ENCODE data around the gene CRK. TPM values are rescaled to one million over a fixed set of nuclear protein-coding genes. Genes with fewer than 3 reads are reported as not detected.
"Not testable (repeated sequence)": the region's sequence is repeated elsewhere in the genome, so short reads cannot be mapped to it uniquely, and the experiment has no call there.

CRK gene
- total RNA-seq, 1 experiment from 2014 or later, result 99.7 TPM

- Histone ChIP-seq H3K27me3 (replicated peaks) (no peaks in the 10 kb centered on the region), H3K4me1 (replicated peaks) (peaks cover 13% of the 10 kb centered on the region), H3K9me3 (replicated peaks) (no peaks in the 10 kb centered on the region), H3K27ac (no peak overlapping the region), H3K4me3 (no peak overlapping the region), H3K36me3 (peaks cover 64% of the 10 kb centered on the region)
- DNase-seq (ENCODE audit: low read depth in 1 of 2, low spot score in 2 of 2), result no peak
Observed at GRCh38 chr17:1464186-1464585, 8.2 kb upstream of the CRK start.

DNA sequence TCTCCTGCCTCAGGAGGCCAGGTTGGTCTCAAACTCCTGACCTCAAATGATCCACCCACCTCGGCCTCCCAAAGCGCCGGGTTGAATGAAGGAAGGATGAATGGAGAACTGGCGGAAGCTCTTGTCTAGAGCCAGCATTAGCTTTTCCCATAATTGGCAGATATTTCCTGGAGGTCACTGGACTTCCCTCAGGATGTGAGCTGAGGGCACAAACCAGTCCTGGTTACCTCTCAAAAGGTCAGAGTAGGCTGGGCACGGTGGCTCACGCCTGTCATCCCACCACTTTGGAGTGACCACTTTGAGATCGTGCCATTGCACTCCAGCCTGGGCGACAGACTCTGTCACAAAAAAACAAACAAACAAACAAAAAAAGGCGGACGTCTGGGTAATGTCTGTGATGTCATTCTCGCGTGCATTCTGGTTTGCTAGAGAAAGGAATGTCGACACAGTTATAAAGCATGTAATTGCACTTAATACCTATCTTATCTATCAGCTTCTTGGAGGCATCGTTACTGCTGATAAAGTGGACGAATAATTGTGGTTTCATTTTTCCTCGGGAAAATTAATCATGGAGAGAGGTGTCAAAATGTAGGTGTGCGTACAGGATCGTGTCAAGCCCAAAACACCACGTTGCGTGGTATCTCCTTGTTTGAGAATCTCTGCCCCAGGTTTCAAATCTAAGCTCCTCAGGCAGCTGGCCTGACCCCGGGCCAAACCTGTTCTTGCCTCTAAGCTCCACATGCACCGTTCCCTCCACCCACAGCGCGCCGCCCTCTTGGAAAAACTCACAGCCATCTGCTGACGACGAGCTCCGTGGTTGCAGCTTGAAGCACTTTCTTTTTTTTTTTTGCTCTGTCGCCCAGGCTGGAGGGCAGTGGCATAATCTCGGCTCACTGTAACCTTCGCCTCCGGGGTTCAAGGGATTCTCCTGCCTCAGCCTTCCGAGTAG is 6.4 kb upstream of the CRK start:
- H3K4me3 ChIP-seq, result no peak overlapping the region
- DNase-seq (ENCODE audit: low read depth in 1 of 2, low spot score in 2 of 2), result no peak
- no peaks in the 10 kb centered on the region for H3K9me3 ChIP-seq (replicated peaks)
- H3K27ac ChIP-seq, result no peak overlapping the region
- no peaks in the 10 kb centered on the region for H3K27me3 ChIP-seq (replicated peaks)
- peaks cover 13% of the 10 kb centered on the region for H3K4me1 ChIP-seq (replicated peaks)
- peaks cover 49% of the 10 kb centered on the region for H3K36me3 ChIP-seq

GRCh38 chr17:1461198-1461944 is 5.3 kb upstream of the CRK start:
- Histone ChIP-seq H3K36me3 (peaks cover 40% of the 10 kb centered on the region), H3K27me3 (replicated peaks) (no peaks in the 10 kb centered on the region), H3K4me1 (replicated peaks) (peaks cover 19% of the 10 kb centered on the region), H3K4me3 (no peak overlapping the region), H3K9me3 (replicated peaks) (no peaks in the 10 kb centered on the region), H3K27ac (no peak overlapping the region)
- DNase-seq (ENCODE audit: low read depth in 1 of 2, low spot score in 2 of 2), result no peak

DNA sequence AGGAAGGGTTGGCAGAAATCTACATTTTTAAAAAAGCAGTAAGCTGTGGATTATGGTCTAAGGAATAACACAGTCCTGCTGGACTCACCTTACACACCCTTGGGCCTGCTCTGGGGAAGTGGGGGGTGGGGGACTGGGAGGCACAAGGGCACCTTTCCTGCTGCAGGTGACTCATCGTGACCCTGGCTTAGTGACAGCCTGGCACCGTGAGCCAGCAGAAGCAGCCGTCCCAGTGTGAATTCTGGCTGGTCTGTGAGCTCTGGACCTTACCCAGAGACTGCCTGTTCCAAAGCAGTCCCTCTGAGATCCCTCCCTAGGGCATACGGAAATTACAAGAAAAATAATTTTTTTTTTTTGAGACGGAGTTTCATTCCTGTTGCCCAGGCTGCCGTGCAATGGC is 4.2 kb upstream of the CRK start:
- Histone ChIP-seq H3K27ac (no peak overlapping the region), H3K4me1 (replicated peaks) (peaks cover 19% of the 10 kb centered on the region), H3K9me3 (replicated peaks) (no peaks in the 10 kb centered on the region), H3K27me3 (replicated peaks) (no peaks in the 10 kb centered on the region), H3K4me3 (no peak overlapping the region), H3K36me3 (peaks cover 39% of the 10 kb centered on the region)
- DNase-seq (ENCODE audit: low read depth in 1 of 2, low spot score in 2 of 2), result no peak

DNA sequence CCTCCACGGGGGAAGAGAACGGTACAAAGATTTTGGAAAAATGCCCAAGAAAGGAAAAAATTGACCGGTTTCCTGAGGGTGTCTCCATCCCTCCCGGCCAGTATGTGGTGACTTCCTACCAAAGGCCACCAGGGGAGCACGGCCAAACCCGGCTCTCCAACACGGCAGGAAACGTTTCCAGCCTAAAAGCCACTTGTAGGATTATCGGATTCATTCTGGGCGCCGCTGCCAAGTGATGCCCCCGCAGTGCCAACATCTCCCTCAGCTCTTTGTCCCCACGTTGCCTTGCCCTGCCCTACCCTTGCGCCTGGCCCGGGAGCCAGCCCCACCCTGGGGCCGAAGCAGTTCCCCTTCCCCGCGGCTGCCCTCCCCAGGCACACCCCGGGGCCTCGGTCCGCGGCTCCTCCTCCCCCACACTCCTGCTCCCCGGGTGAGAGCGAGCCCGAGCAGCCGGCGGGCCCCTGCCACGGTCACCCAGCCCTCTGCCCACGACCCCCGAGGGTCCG is 688 bp downstream of the CRK start:
- Histone ChIP-seq H3K27me3 (replicated peaks) (no peaks in the 10 kb centered on the region), H3K4me3 (peak overlapping the region; percentile 86), H3K36me3 (peaks cover 44% of the 10 kb centered on the region), H3K4me1 (replicated peaks) (peaks cover 16% of the 10 kb centered on the region), H3K27ac (peak overlapping the region; percentile 70), H3K9me3 (replicated peaks) (no peaks in the 10 kb centered on the region)
- peak; percentile 66 to 80 for DNase-seq (ENCODE audit: low read depth in 1 of 2, low spot score in 2 of 2)

DNA sequence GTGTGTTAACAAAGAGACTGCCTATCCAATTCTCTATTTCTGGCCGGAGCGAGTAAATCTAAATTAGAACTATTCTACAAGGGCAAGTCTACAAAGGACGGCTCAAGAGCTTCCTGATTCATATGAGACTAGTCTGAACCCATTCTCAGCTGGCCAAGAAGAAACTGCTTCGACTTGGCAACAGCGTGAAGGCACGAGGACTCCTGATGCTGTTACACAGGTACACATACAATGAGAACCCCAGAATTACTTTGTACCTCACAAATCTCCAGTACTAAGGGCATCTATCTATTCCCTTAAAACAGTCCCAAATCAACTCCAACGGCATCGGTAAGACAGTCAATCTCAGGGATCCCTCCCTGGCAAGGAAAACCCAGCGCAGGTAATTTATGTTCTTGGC is 1.5 kb downstream of the CRK start:
- Histone ChIP-seq H3K27me3 (replicated peaks) (no peaks in the 10 kb centered on the region), H3K4me3 (peak overlapping the region; percentile 86), H3K36me3 (peaks cover 50% of the 10 kb centered on the region), H3K4me1 (replicated peaks) (peaks cover 16% of the 10 kb centered on the region), H3K27ac (no peak overlapping the region), H3K9me3 (replicated peaks) (no peaks in the 10 kb centered on the region)
- no peak for DNase-seq (ENCODE audit: low read depth in 1 of 2, low spot score in 2 of 2)

DNA sequence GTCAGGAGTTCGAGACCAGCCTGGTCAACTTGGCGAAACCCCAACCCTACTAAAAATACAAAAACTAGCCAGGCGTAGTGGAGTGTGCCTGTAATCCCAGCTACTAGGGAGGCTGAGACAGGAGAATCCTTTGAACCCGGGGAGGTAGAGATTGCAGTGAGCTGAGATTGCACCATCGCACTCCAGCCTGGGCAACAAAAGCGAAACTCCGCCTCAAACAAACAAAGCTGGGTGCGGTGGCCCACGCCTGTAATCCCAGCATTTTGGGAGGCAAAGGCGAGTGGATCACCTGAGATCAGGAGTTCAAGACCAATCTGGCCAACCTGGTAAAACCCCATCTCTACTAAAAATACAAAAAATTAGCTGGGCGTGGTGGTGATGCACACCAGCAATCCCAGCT is 2.3 kb downstream of the CRK start:
- Histone ChIP-seq H3K4me1 (replicated peaks) (peaks cover 16% of the 10 kb centered on the region), H3K36me3 (peaks cover 59% of the 10 kb centered on the region)
- not testable (repeated sequence) for H3K4me3 ChIP-seq; H3K27me3 ChIP-seq (replicated peaks); H3K9me3 ChIP-seq (replicated peaks); H3K27ac ChIP-seq; DNase-seq (ENCODE audit: low read depth in 1 of 2, low spot score in 2 of 2)

GRCh38 chr17:1452836-1453235 is 3.2 kb downstream of the CRK start:
- H3K27ac ChIP-seq, result no peak overlapping the region
- H3K27me3 ChIP-seq (replicated peaks), result no peaks in the 10 kb centered on the region
- H3K36me3 ChIP-seq, result peaks cover 65% of the 10 kb centered on the region
- no peaks in the 10 kb centered on the region for H3K9me3 ChIP-seq (replicated peaks)
- H3K4me1 ChIP-seq (replicated peaks), result peaks cover 16% of the 10 kb centered on the region
- H3K4me3 ChIP-seq, result no peak overlapping the region
- DNase-seq (ENCODE audit: low read depth in 1 of 2, low spot score in 2 of 2), result no peak

- H3K4me3 ChIP-seq; H3K9me3 ChIP-seq (replicated peaks); H3K27ac ChIP-seq; H3K4me1 ChIP-seq (replicated peaks); H3K27me3 ChIP-seq (replicated peaks); DNase-seq (ENCODE audit: low read depth in 1 of 2, low spot score in 2 of 2): not testable (repeated sequence)
- H3K36me3 ChIP-seq, result peaks cover 71% of the 10 kb centered on the region
Observed at GRCh38 chr17:1450261-1450660, 5.8 kb downstream of the CRK start.

- H3K4me3 ChIP-seq, result no peak overlapping the region
- no peaks in the 10 kb centered on the region for H3K27me3 ChIP-seq (replicated peaks)
- peaks cover 66% of the 10 kb centered on the region for H3K36me3 ChIP-seq
- DNase-seq (ENCODE audit: low read depth in 1 of 2, low spot score in 2 of 2), result no peak
- no peak overlapping the region for H3K27ac ChIP-seq
- peaks cover 6% of the 10 kb centered on the region for H3K4me1 ChIP-seq (replicated peaks)
- H3K9me3 ChIP-seq (replicated peaks), result no peaks in the 10 kb centered on the region
Observed at GRCh38 chr17:1449412-1449967, 6.5 kb downstream of the CRK start.

DNA sequence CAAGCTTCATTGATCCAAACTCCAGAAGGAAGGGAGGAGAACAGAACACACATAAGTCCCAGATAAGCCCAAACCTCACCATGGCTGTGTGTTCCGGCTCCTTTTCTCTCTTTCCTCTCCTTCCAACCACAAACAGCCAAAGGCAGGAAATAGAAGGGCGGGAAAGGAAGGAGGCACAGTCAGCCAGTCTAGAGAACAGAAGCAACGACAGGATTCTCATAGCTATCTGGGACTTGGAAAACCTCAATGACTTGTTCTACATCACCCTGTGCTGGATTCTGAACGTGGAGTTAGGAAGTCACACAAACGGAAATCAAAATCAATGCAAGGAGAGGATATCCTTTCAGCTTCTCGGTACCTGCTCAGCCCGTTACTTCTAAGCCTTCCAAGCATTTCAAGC is 9.0 kb downstream of the CRK start:
- no peak overlapping the region for H3K4me3 ChIP-seq
- H3K4me1 ChIP-seq (replicated peaks), result no peaks in the 10 kb centered on the region
- H3K36me3 ChIP-seq, result peaks cover 59% of the 10 kb centered on the region
- no peaks in the 10 kb centered on the region for H3K27me3 ChIP-seq (replicated peaks)
- H3K27ac ChIP-seq, result no peak overlapping the region
- no peaks in the 10 kb centered on the region for H3K9me3 ChIP-seq (replicated peaks)
- no peak for DNase-seq (ENCODE audit: low read depth in 1 of 2, low spot score in 2 of 2)

- no peak for DNase-seq (ENCODE audit: low read depth in 1 of 2, low spot score in 2 of 2)
- no peaks in the 10 kb centered on the region for H3K9me3 ChIP-seq (replicated peaks)
- H3K4me3 ChIP-seq, result no peak overlapping the region
- H3K4me1 ChIP-seq (replicated peaks), result no peaks in the 10 kb centered on the region
- H3K36me3 ChIP-seq, result peaks cover 56% of the 10 kb centered on the region
- no peaks in the 10 kb centered on the region for H3K27me3 ChIP-seq (replicated peaks)
- no peak overlapping the region for H3K27ac ChIP-seq
Observed at GRCh38 chr17:1446201-1446600, 9.8 kb downstream of the CRK start.

DNA sequence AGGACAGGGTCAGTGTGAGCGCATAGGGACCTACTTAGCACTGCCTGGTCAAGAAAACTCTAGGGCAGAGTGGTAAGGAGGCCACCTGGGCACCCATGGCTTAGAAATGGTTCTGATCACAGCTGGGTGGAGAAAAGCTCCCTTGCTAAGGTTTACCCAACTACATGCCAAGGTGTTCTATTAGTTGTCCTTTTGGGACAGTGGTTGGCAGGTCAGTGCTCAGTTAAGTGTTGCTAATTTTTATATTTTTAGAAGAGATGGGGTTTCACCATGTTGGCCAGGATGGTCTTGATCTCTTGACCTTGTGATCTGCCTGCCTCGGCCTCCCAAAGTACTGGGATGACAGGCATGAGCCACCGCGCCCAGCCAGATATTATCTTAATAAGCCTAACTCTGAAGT is 10.3 kb downstream of the CRK start:
- H3K4me1 ChIP-seq (replicated peaks); H3K27ac ChIP-seq; H3K4me3 ChIP-seq; H3K27me3 ChIP-seq (replicated peaks); DNase-seq (ENCODE audit: low read depth in 1 of 2, low spot score in 2 of 2); H3K9me3 ChIP-seq (replicated peaks): not testable (repeated sequence)
- peaks cover 60% of the 10 kb centered on the region for H3K36me3 ChIP-seq

GRCh38 chr17:1442721-1443120 is 13.3 kb downstream of the CRK start:
- H3K36me3 ChIP-seq, result peaks cover 56% of the 10 kb centered on the region
- not testable (repeated sequence) for DNase-seq (ENCODE audit: low read depth in 1 of 2, low spot score in 2 of 2); H3K9me3 ChIP-seq (replicated peaks); H3K4me3 ChIP-seq; H3K27me3 ChIP-seq (replicated peaks); H3K27ac ChIP-seq
- H3K4me1 ChIP-seq (replicated peaks), result peaks cover 17% of the 10 kb centered on the region

All from SJSA1 (cell line).